H1 (cell line): ENCODE data around the gene FCRL5. TPM values are rescaled to one million over a fixed set of nuclear protein-coding genes. Genes with fewer than 3 reads are reported as not detected.

Experiments
- RAD21 ChIP-seq, 2 experiments: IDR thresholded peaks in 1 of 2; conservative IDR thresholded peaks in 1 of 2; 2 replicates each; pipeline ENCODE4 v1.6.1; 2011; ENCODE audit warnings: low read depth in 2 of 2, low read length in 2 of 2, improper control_type of control experiment in 1 of 2, inconsistent platforms in 1 of 2, mild to moderate bottlenecking in 1 of 2, moderate library complexity in 1 of 2
- polyA plus RNA-seq, 7 experiments: library from polyadenylated mRNA; depleted of rRNA in 3 of 7; stranded (reverse) in 5 of 7; unstranded in 2 of 7; fragments of >200 nt in 5 of 7; fragments of 200-250 nt in 2 of 7; gene quantifications; 1 replicate in 5 of 7; 2 replicates in 1 of 7; 4 replicates in 1 of 7; pipeline versions ENCODE4 v1.2.1 to v1.2.3, GENCODE V29; 2011 to 2013; ENCODE audit warnings: missing spikeins in 2 of 7, mixed read lengths in 2 of 7
- total RNA-seq: library from RNA; stranded (reverse); fragmentation: NEBNext Ultra II Directional; extraction: Animal tissue kit (Norgen Biotek cat#: 25700); gene quantifications from 2 replicates; pipeline ENCODE4 v1.2.1, GENCODE V29; 2021

Gene FCRL5
- total and polyA plus RNA-seq, 2 of the 8 experiments (the other 6 are each of a cell fraction or from before 2014, with no cell fraction given), result 1.0 to 2.6 TPM

GRCh38 chr1:157515141-157515540 is 37.2 kb downstream of the FCRL5 start (continued):
- no peak for TF ChIP-seq RAD21 (IDR thresholded peaks at IDR 0.05 in 1 of 2, conservative IDR thresholded peaks at IDR 0.05 in 1 of 2; ENCODE audit: low read depth in 2 of 2, low read length in 2 of 2)
